Activated effector memory CD4-positive, alpha-beta T cell treated with Interleukin-2 at 50 U/mL for 16 hours (primary cell): ENCODE measurements around the gene PLEKHG5.

ENCODE experiments used
- DNase-seq: peaks from one replicate; pipeline ENCODE4 v3.0.0-alpha.2; 2020

Gene PLEKHG5

GRCh38 chr1:6475381-6476133 is 15.9 kb downstream of the PLEKHG5 start:
- peak; percentile 75 for DNase-seq

- DNase-seq, result no peak
These were observed 16.6 kb downstream of the PLEKHG5 start for GRCh38 chr1:6474815-6475282.

- no peak for DNase-seq
These were observed 17.3 kb downstream of the PLEKHG5 start for GRCh38 chr1:6473974-6474814.

GRCh38 chr1:6473156-6473555 is 18.3 kb downstream of the PLEKHG5 start:
- DNase-seq, result no peak

- DNase-seq, result no peak
These were observed 19.1 kb downstream of the PLEKHG5 start for GRCh38 chr1:6472391-6472790.

GRCh38 chr1:6471970-6472368 is 19.5 kb downstream of the PLEKHG5 start:
- no peak for DNase-seq

GRCh38 chr1:6471086-6471969 is 20.1 kb downstream of the PLEKHG5 start:
- DNase-seq, result no peak

GRCh38 chr1:6470132-6471085 is 21.1 kb downstream of the PLEKHG5 start:
- no peak for DNase-seq

GRCh38 chr1:6468729-6469461 is 22.6 kb downstream of the PLEKHG5 start:
- DNase-seq, result no peak

- DNase-seq, result no peak
These were observed 23.5 kb downstream of the PLEKHG5 start for GRCh38 chr1:6467744-6468688.

GRCh38 chr1:6467224-6467623 is 24.2 kb downstream of the PLEKHG5 start:
- no peak for DNase-seq

- DNase-seq, result no peak
These were observed 24.7 kb downstream of the PLEKHG5 start for GRCh38 chr1:6466751-6467150.

GRCh38 chr1:6466023-6466422 is 25.4 kb downstream of the PLEKHG5 start, which contains the start of gene TNFRSF25:
TNFRSF25 (minus strand) TSS chr1:6466173; CDS start chr1:6466107, 66 bp downstream.
- peak; percentile 66 for DNase-seq

- DNase-seq, result peak; percentile 58
These were observed 25.9 kb downstream of the PLEKHG5 start for GRCh38 chr1:6465461-6466005.

GRCh38 chr1:6464915-6465314 is 26.6 kb downstream of the PLEKHG5 start:
- DNase-seq, result no peak

GRCh38 chr1:6464514-6464836 is 27.0 kb downstream of the PLEKHG5 start:
- DNase-seq, result no peak

GRCh38 chr1:6463120-6463412 is 28.4 kb downstream of the PLEKHG5 start:
- DNase-seq, result no peak

- no peak for DNase-seq
These were observed 28.9 kb downstream of the PLEKHG5 start for GRCh38 chr1:6462412-6463119.
